Mesendoderm (in vitro differentiated cells): Measurements from ENCODE around the gene FILIP1.

Experiments used
- DNase-seq: peaks from one replicate; pipeline ENCODE4 v3.0.0; 2013
- H2AK5ac ChIP-seq: 2 replicates; pipeline ENCODE4 v1.6.1; 2013; ENCODE audit warnings: low read length, inconsistent platforms
- H2BK120ac ChIP-seq: 2 replicates; pipeline ENCODE4 v1.6.1; 2013; ENCODE audit warnings: low read depth, mild to moderate bottlenecking, low read length, moderate library complexity, mixed read lengths
- H2BK15ac ChIP-seq: replicated peaks from 2 replicates; pipeline ENCODE4 v1.6.1; 2013; ENCODE audit warnings: low read depth, mild to moderate bottlenecking, moderate library complexity
- H2BK5ac ChIP-seq: 2 replicates; pipeline ENCODE4 v1.6.1; 2013; ENCODE audit warnings: low read length, inconsistent platforms
- H3K18ac ChIP-seq: 2 replicates; pipeline ENCODE4 v1.6.1; 2013; ENCODE audit warnings: mild to moderate bottlenecking, low read length, mixed read lengths
- H3K23ac ChIP-seq: one replicate; pipeline ENCODE4 v1.6.1; 2013; ENCODE audit warnings: low read length
- H3K27ac ChIP-seq: 2 replicates; pipeline ENCODE4 v1.5.1; 2013; ENCODE audit warnings: low read depth, mild to moderate bottlenecking, inconsistent platforms, low read length, moderate library complexity
- H3K27me3 ChIP-seq: 2 replicates; pipeline ENCODE4 v1.6.1; 2013; ENCODE audit warnings: low read length, control low read depth, mild to moderate bottlenecking, inconsistent platforms; ENCODE audit not compliant: insufficient read depth, poor library complexity
- H3K36me3 ChIP-seq: 2 replicates; pipeline ENCODE4 v1.6.1; 2013; ENCODE audit warnings: low read length, inconsistent platforms; ENCODE audit not compliant: control insufficient read depth, insufficient read depth
- H3K4ac ChIP-seq: one replicate; pipeline ENCODE4 v1.6.1; 2013; ENCODE audit warnings: low read depth, mild to moderate bottlenecking, low read length, moderate library complexity
- H3K4me1 ChIP-seq: 2 replicates; pipeline ENCODE4 v1.6.1; 2013; ENCODE audit warnings: low read depth, low read length, inconsistent platforms; ENCODE audit not compliant: control insufficient read depth
- H3K4me2 ChIP-seq: 2 replicates; pipeline ENCODE4 v1.6.1; 2013; ENCODE audit warnings: low read length
- H3K4me3 ChIP-seq: 2 replicates; pipeline ENCODE4 v1.5.1; 2013; ENCODE audit warnings: mild to moderate bottlenecking, low read length
- H3K56ac ChIP-seq: one replicate; pipeline ENCODE4 v1.6.1; 2013; ENCODE audit warnings: low read length
- H3K79me1 ChIP-seq: 2 replicates; pipeline ENCODE4 v1.6.1; 2013; ENCODE audit warnings: low read length, inconsistent platforms
- H3K79me2 ChIP-seq: 2 replicates; pipeline ENCODE4 v1.6.1; 2013; ENCODE audit warnings: mild to moderate bottlenecking, low read length; ENCODE audit not compliant: control insufficient read depth, insufficient read depth
- H3K9ac ChIP-seq: 2 replicates; pipeline ENCODE4 v1.6.1; 2013; ENCODE audit warnings: low read length, inconsistent platforms
- H4K5ac ChIP-seq: one replicate; pipeline ENCODE4 v1.6.1; 2013; ENCODE audit warnings: low read length
- H4K8ac ChIP-seq: one replicate; pipeline ENCODE4 v1.6.1; 2013; ENCODE audit warnings: low read depth, mild to moderate bottlenecking, control low read depth, low read length, moderate library complexity
- WGBS: extraction: QIAGEN DNeasy Blood & Tissue Kit; methylation state at CpG from one replicate; pipeline ENCODE4 v1.1.7; 2013; ENCODE audit warnings: low lambda C conversion rate, missing lambda C conversion rate; ENCODE audit not compliant: insufficient coverage; ENCODE audit errors: extremely low coverage; 5-methylcytosine and 5-hydroxymethylcytosine counted together

Gene FILIP1

DNA sequence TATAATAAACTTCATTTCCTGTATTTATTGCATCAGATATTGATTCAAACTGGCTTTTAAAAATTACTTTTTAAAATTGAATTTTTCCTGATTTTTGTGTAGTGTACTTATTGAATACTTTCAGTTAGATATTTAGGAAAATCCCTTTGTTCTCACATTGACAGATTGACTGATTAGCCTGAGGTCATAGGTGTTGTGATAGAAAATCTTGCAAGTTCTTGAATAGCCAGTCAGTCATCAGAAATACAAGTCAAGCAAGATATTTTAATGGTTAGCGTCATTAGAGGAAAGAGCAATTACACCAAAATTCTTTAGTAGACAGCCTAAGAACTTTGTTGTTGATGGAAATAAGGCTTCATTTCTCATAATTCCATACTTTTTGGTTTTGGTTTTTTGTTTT, 205.6 kb downstream of the FILIP1 start:
- H3K4me3 ChIP-seq = no peak overlapping the region
- no peak overlapping the region for H3K4ac ChIP-seq
- H3K79me2 ChIP-seq = peaks cover 12% of the 10 kb centered on the region
- H3K9ac ChIP-seq = no peak overlapping the region
- no peak overlapping the region for H4K8ac ChIP-seq
- no peaks in the 10 kb centered on the region for H3K27me3 ChIP-seq
- no peak overlapping the region for H4K5ac ChIP-seq
- no peak overlapping the region for H2BK120ac ChIP-seq
- no peak overlapping the region for H3K27ac ChIP-seq
- no peak overlapping the region for H3K23ac ChIP-seq
- WGBS = no CpG with 5 or more reads among the region's 1 CpG
- H3K18ac ChIP-seq = no peak overlapping the region
- H2BK5ac ChIP-seq = no peak overlapping the region
- H3K4me2 ChIP-seq = no peak overlapping the region
- H3K36me3 ChIP-seq = no peaks in the 10 kb centered on the region
- no peak for DNase-seq
- no peak overlapping the region for H3K56ac ChIP-seq
- no peaks in the 10 kb centered on the region for H3K4me1 ChIP-seq
- no peaks in the 10 kb centered on the region for H3K79me1 ChIP-seq
- no peak overlapping the region for H2BK15ac ChIP-seq
- H2AK5ac ChIP-seq = no peak overlapping the region

DNA sequence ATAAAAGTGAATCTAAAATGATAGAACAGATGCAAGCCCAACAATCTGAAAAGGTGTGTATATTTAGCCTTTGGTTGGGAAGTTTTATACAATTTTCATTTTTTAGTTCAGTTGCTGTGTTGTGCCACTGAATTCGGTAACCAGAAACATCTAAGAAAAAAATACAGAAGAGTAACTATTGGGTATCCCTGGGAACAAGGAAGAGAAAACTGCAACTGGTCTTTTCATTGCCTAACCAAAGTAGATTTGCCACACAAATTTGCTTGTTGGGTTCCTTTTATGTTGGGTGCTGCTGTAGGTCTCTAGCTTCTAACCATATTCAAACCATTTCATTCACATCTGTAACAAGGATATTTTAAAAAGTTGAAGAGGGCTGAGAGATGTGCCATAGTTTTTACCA, 206.2 kb downstream of the FILIP1 start:
- Histone ChIP-seq H2BK15ac (no peak overlapping the region), H3K23ac (no peak overlapping the region), H2AK5ac (no peak overlapping the region), H2BK5ac (no peak overlapping the region), H3K79me1 (no peaks in the 10 kb centered on the region), H4K8ac (no peak overlapping the region), H3K4me3 (no peak overlapping the region), H3K4me2 (no peak overlapping the region), H3K4me1 (no peaks in the 10 kb centered on the region), H2BK120ac (no peak overlapping the region), H3K18ac (no peak overlapping the region), H3K36me3 (no peaks in the 10 kb centered on the region), H3K9ac (no peak overlapping the region), H3K27ac (no peak overlapping the region), H3K79me2 (peaks cover 16% of the 10 kb centered on the region), H3K4ac (no peak overlapping the region), H4K5ac (no peak overlapping the region), H3K27me3 (no peaks in the 10 kb centered on the region), H3K56ac (no peak overlapping the region)
- DNase-seq = no peak
- WGBS = no CpG with 5 or more reads among the region's 1 CpG

DNA sequence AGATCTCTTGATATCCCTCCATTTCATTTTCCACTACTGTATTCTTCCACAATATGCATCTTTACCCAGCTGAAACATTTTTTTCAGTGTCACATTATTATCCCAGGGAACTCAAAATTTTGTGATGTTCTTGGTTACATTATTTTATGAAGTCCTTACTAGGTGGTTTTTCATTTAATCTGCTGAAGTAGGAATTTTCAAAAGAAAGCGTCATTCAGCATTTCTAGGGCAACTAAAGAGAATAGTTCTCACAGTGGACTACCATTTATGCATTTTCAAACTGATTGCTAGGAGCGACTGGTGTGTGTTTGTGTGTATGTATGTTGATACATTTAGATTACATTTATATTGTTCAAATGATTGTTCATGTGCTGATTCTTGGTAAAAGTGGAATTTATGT, 206.6 kb downstream of the FILIP1 start:
- Histone ChIP-seq H4K8ac (no peak overlapping the region), H3K9ac (no peak overlapping the region), H3K4ac (no peak overlapping the region), H3K18ac (no peak overlapping the region), H3K79me2 (peaks cover 19% of the 10 kb centered on the region), H3K36me3 (no peaks in the 10 kb centered on the region), H2AK5ac (no peak overlapping the region), H3K4me3 (no peak overlapping the region), H3K56ac (no peak overlapping the region), H3K4me1 (no peaks in the 10 kb centered on the region), H2BK15ac (no peak overlapping the region), H3K27ac (no peak overlapping the region), H3K4me2 (no peak overlapping the region), H2BK120ac (no peak overlapping the region), H2BK5ac (no peak overlapping the region), H4K5ac (no peak overlapping the region), H3K79me1 (no peaks in the 10 kb centered on the region), H3K27me3 (no peaks in the 10 kb centered on the region), H3K23ac (no peak overlapping the region)
- no CpG with 5 or more reads among the region's 2 CpGs for WGBS
- no peak for DNase-seq

DNA sequence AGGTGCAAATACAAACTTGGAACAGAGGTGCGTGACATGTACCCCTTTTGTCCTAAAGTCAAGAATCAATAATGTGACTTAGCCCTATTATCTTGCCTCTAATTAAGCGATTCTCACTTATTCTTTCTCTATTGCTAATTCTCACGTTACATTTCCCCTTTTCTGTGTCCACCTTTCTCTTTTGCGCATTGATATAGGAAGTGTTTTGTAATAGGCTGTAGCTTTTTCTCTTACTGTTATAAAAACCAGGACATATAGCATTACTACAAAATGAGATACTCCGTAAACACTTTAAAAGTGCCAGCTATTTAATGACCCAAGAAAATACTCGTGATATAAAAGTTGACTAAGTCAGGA, 208.3 kb downstream of the FILIP1 start:
- Histone ChIP-seq H3K36me3 (no peaks in the 10 kb centered on the region), H3K79me1 (no peaks in the 10 kb centered on the region), H2BK5ac (no peak overlapping the region), H3K18ac (no peak overlapping the region), H4K5ac (no peak overlapping the region), H2AK5ac (no peak overlapping the region), H2BK15ac (no peak overlapping the region), H3K27me3 (no peaks in the 10 kb centered on the region), H3K23ac (no peak overlapping the region), H2BK120ac (no peak overlapping the region), H3K4me3 (peak overlapping the region; percentile 84), H3K56ac (peak overlapping the region; percentile 77), H3K4me2 (peak overlapping the region; percentile 97), H3K4ac (no peak overlapping the region), H3K27ac (no peak overlapping the region), H4K8ac (no peak overlapping the region), H3K79me2 (peaks cover 19% of the 10 kb centered on the region), H3K9ac (peak overlapping the region; percentile 78), H3K4me1 (no peaks in the 10 kb centered on the region)
- WGBS = no CpG with 5 or more reads among the region's 6 CpGs
- no peak for DNase-seq

DNA sequence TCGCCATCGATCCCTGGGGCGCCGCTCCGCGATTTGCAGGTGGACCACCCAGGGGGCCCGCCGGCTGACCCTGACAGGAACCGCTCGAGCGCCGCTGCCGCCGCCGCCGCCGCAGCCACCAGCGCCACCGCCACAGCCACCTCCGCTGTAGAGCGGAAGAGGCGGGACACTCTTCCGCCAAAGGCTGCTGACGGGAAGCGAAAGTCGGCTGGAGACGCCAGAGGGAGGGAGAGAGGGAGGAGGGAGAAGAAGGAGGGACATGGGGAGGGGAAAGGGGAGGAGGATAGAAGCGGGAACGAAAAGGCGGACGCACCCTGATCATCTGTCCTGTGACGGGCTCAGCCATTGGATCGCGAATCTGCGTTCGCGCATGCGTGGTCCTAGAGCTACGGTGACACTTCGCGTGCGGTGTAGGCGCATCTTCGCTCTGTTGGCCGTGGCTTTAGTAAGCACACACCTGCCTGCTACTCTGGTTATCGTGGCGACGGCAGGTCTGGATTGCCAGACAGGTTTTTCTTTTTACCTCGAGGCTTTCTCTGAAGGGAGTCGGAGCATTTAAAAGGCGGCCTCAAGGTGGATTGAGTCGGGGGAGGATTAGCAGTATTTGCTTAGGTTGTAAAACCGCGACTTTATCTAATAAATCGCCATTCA, 208.8 kb downstream of the FILIP1 start, which contains the start of gene TMEM30A:
Gene TMEM30A, minus strand, starts transcription at position 161 of the 651 bp plus-strand sequence. Its CDS starts 154 bp downstream, at position 7.
- no peak within 1 kb of the TSS for H3K18ac ChIP-seq
- peak within 1 kb of the TSS; percentile 98 for H3K4me3 ChIP-seq
- H4K8ac ChIP-seq = no peak within 1 kb of the TSS
- H2BK15ac ChIP-seq = no peak within 1 kb of the TSS
- H2BK5ac ChIP-seq = no peak within 1 kb of the TSS
- no CpG with 5 or more reads among the region's 55 CpGs for WGBS
- no peak within 1 kb of the TSS for H4K5ac ChIP-seq
- peaks cover 20% of the 10 kb centered on the region for H3K79me2 ChIP-seq
- H3K27ac ChIP-seq = peak within 1 kb of the TSS; percentile 53
- peak within 1 kb of the TSS; percentile 99 for H3K56ac ChIP-seq
- DNase-seq = peak; percentile 100
- H3K79me1 ChIP-seq = no peaks in the 10 kb centered on the region
- H3K36me3 ChIP-seq = no peaks in the 10 kb centered on the region
- H3K4me1 ChIP-seq = no peaks in the 10 kb centered on the region
- no peak within 1 kb of the TSS for H3K4ac ChIP-seq
- peak within 1 kb of the TSS; percentile 97 for H3K4me2 ChIP-seq
- H3K9ac ChIP-seq = peak within 1 kb of the TSS; percentile 92
- peak within 1 kb of the TSS; percentile 80 for H3K23ac ChIP-seq
- no peak within 1 kb of the TSS for H2BK120ac ChIP-seq
- H2AK5ac ChIP-seq = no peak within 1 kb of the TSS
- H3K27me3 ChIP-seq = no peaks in the 10 kb centered on the region
